ENCODE measurements around the gene PIP5K1C. TPM values are rescaled to one million over a fixed set of nuclear protein-coding genes. Genes with fewer than 3 reads are reported as not detected.

PIP5K1C gene
- total RNA-seq, 4 donors from 2014 or later: 25.4 to 91.1 (median 36.4) TPM

DNA sequence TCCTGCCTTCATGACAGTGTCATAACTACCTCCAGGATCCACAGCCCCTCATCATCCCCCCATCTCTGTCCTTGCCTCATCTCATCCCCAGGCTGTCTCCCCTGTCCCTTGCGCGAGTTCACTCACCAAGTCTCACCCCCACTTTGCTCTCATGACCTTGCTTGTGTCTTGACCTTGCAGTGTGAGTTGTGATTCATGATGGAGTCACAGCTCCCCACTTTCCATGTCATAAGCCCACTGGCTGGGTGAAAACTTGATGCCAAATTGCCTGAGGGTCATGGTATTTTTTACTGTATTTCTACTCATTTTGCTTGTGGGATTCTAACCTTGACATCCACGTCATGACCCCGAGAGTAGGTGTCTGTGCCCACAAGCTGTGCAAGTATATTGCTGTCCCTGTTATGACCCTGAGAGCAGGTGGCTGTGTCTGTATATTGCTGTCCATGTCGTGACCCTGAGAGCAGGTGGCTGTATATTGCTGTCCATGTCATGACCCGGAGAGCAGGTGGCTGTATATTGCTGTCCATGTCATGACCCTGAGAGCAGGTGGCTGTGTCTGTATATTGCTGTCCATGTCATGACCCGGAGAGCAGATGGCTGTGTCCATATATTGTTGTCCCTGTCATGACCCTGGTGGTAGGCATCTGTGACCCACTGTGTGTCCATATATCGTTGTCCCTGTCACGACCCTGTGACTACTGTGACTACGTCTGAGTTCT, 37.4 kb upstream of the PIP5K1C start:
- H3K36me3 ChIP-seq: peaks cover 0 to 4% (median 0%) of the 10 kb centered on the region in 4 donors
- H3K27me3 ChIP-seq: no peaks in the 10 kb centered on the region
- intact Hi-C loops (cut with DNase I; ENCODE audit: low total_unique reads) (no loop called here), in situ Hi-C loops (cut with MboI; ENCODE audit: low pct_ligation_motif_present in 1 of 4, low pct_unique_long_range_greater_than_20kb in 1 of 4, low sequenced_read_pairs in 3 of 4) (no loop called here)
- no peak overlapping the region for H3K27ac ChIP-seq
- H3K4me1 ChIP-seq: no peaks in the 10 kb centered on the region
- H3K9me3 ChIP-seq: no peaks in the 10 kb centered on the region
- no peak for DNase-seq
- TF ChIP-seq POLR2AphosphoS5 (IDR thresholded peaks at IDR 0.05) (no peak), POLR2A (IDR thresholded peaks at IDR 0.05) (no peak), EP300 (IDR thresholded peaks at IDR 0.05; ENCODE audit: low read depth) (no peak)
- TF ChIP-seq, protein P1, sequence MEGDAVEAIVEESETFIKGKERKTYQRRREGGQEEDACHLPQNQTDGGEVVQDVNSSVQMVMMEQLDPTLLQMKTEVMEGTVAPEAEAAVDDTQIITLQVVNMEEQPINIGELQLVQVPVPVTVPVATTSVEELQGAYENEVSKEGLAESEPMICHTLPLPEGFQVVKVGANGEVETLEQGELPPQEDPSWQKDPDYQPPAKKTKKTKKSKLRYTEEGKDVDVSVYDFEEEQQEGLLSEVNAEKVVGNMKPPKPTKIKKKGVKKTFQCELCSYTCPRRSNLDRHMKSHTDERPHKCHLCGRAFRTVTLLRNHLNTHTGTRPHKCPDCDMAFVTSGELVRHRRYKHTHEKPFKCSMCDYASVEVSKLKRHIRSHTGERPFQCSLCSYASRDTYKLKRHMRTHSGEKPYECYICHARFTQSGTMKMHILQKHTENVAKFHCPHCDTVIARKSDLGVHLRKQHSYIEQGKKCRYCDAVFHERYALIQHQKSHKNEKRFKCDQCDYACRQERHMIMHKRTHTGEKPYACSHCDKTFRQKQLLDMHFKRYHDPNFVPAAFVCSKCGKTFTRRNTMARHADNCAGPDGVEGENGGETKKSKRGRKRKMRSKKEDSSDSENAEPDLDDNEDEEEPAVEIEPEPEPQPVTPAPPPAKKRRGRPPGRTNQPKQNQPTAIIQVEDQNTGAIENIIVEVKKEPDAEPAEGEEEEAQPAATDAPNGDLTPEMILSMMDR (IDR thresholded peaks at IDR 0.05): no peak
- H3K4me3 ChIP-seq: no peak overlapping the region
- WGBS, 2 donors (ENCODE audit: low coverage in 1 of 2): 82 to 87% methylated on average over 4 to 9 of the region's 10 CpGs

- Histone ChIP-seq H3K4me3 (no peak overlapping the region), H3K4me1 (no peaks in the 10 kb centered on the region), H3K36me3 (peaks cover 0 to 4% (median 0%) of the 10 kb centered on the region in 4 donors), H3K27me3 (no peaks in the 10 kb centered on the region), H3K27ac (no peak overlapping the region), H3K9me3 (no peaks in the 10 kb centered on the region)
- DNase-seq: no peak
- TF ChIP-seq, protein P1 (IDR thresholded peaks at IDR 0.05): no peak
- TF ChIP-seq POLR2AphosphoS5 (IDR thresholded peaks at IDR 0.05) (no peak), EP300 (IDR thresholded peaks at IDR 0.05; ENCODE audit: low read depth) (no peak)
- in situ Hi-C loops (cut with MboI; ENCODE audit: low pct_ligation_motif_present in 1 of 4, low pct_unique_long_range_greater_than_20kb in 1 of 4, low sequenced_read_pairs in 3 of 4): no loop called here
- intact Hi-C loops (cut with DNase I; ENCODE audit: low total_unique reads): no loop called here
- WGBS, 2 donors (ENCODE audit: low coverage in 1 of 2): 72 to 88% methylated on average over 4 to 21 of the region's 21 CpGs
Observed at GRCh38 chr19:3736106-3736724, 35.9 kb upstream of the PIP5K1C start.

DNA sequence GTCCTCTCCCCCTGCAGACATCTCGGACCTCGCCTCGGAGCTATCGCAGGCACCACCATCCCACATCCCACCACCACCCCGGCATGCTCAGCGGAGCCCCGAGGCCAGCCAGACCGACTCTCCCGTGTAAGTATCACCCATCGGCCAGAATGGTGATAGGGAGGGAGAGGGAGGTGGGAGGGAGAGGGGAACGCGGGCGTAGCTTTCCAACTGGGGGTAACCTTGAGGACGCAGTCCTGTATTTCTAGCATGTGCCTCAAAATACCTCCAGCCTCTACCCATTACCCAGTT, 34.0 kb upstream of the PIP5K1C start:
- WGBS, 2 donors (ENCODE audit: low coverage in 1 of 2): 87 to 93% methylated on average over 9 to 14 of the region's 14 CpGs
- no peaks in the 10 kb centered on the region for H3K4me1 ChIP-seq

DNA sequence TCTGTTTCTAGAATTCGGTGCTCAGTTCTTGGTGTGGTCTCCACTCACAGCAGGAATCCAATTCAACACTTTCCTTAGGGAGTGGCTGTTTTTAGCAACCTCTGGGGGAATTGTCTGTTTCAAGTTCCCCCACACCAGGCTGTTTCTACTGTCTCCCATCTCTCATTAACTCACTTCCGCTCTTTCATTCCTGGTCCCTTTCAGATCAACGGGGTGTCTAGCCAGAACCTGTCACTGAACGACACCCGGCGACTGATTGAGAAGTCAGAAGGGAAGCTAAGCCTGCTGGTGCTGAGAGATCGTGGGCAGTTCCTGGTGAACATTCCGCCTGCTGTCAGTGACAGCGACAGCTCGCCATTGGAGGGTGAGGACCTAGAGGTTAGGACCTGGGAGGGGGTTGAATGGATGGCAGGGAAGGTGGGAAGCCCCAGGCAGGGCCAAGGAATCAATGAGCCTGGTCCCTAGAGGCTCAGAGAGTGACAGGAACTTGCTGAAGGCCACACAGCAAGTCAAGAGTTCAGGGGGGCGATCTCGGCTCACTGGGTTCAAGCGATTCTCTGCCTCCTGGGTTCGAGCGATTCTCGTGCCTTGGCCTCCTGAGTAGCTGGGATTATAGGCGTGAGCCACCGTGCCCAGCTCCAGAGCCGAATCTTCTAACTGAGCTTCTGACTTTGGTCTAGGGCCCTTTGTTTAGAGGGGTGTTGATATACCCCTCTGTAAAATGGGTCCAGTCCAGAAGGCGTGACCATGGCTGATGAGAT, 33.5 kb upstream of the PIP5K1C start:
- WGBS, 2 donors (ENCODE audit: low coverage in 1 of 2): 79 to 88% methylated on average over 2 to 20 of the region's 20 CpGs
- no peaks in the 10 kb centered on the region for H3K4me1 ChIP-seq
- H3K27ac ChIP-seq: no peak overlapping the region
- no peak for DNase-seq
- in situ Hi-C loops (cut with MboI; ENCODE audit: low pct_ligation_motif_present in 1 of 4, low pct_unique_long_range_greater_than_20kb in 1 of 4, low sequenced_read_pairs in 3 of 4) (no loop called here), intact Hi-C loops (cut with DNase I; ENCODE audit: low total_unique reads) (no loop called here)
- H3K36me3 ChIP-seq: peaks cover 0 to 6% (median 0%) of the 10 kb centered on the region in 4 donors
- no peaks in the 10 kb centered on the region for H3K9me3 ChIP-seq
- H3K4me3 ChIP-seq: no peak overlapping the region
- TF ChIP-seq POLR2A (IDR thresholded peaks at IDR 0.05) (no peak), POLR2AphosphoS5 (IDR thresholded peaks at IDR 0.05) (no peak), EP300 (IDR thresholded peaks at IDR 0.05; ENCODE audit: low read depth) (no peak)
- TF ChIP-seq, protein P1 (IDR thresholded peaks at IDR 0.05): no peak
- no peaks in the 10 kb centered on the region for H3K27me3 ChIP-seq

More for the DNA sequence above, 34.0 kb upstream of the PIP5K1C start:
- intact Hi-C loops (cut with DNase I; ENCODE audit: low total_unique reads) (no loop called here), in situ Hi-C loops (cut with MboI; ENCODE audit: low pct_ligation_motif_present in 1 of 4, low pct_unique_long_range_greater_than_20kb in 1 of 4, low sequenced_read_pairs in 3 of 4) (no loop called here)
- Histone ChIP-seq H3K9me3 (no peaks in the 10 kb centered on the region), H3K4me3 (no peak overlapping the region), H3K27me3 (no peaks in the 10 kb centered on the region), H3K27ac (no peak overlapping the region), H3K36me3 (peaks cover 0 to 6% (median 0%) of the 10 kb centered on the region in 4 donors)
- TF ChIP-seq POLR2A (IDR thresholded peaks at IDR 0.05): no peak
- TF ChIP-seq, protein P1 (IDR thresholded peaks at IDR 0.05): no peak
- no peak for TF ChIP-seq EP300 (IDR thresholded peaks at IDR 0.05; ENCODE audit: low read depth)
- no peak for TF ChIP-seq POLR2AphosphoS5 (IDR thresholded peaks at IDR 0.05)
- no peak for DNase-seq
